Upper lobe of left lung (tissue), 4 donors: ENCODE measurements around the gene CCDC197.

ENCODE experiments used
- EP300 ChIP-seq, 4 donors: sonication (generic); formaldehyde crosslinking; IDR thresholded peaks; one replicate each; pipeline ENCODE4 v1.5.1; 2017; ENCODE audit warnings: antibody characterized with exemption in 4 of 4, control low read depth in 2 of 4
- POLR2A ChIP-seq, 4 donors: fragments of 450-650 bp; IDR thresholded peaks; one replicate each; pipeline ENCODE4 v1.5.1; 2016 to 2017; ENCODE audit warnings: antibody characterized with exemption in 4 of 4, mild to moderate bottlenecking in 2 of 4
- POLR2AphosphoS5 ChIP-seq, 2 donors: sonication (generic); formaldehyde crosslinking; IDR thresholded peaks; one replicate each; pipeline ENCODE4 v1.5.1; 2017; ENCODE audit warnings: antibody characterized with exemption in 2 of 2
- TF ChIP-seq, protein P1 (sequence below), 6 experiments: fragments of 450-650 bp in 4 of 6; fragments of 200-600 bp in 2 of 6; sonication (generic) in 2 of 6; IDR thresholded peaks; one replicate each; pipeline ENCODE4 v1.5.1; 2016 to 2019; ENCODE audit warnings: antibody characterized with exemption in 6 of 6

GRCh38 chr14:93960108-93960475, 37.0 kb upstream of the CCDC197 start:
- TF ChIP-seq, protein P1, sequence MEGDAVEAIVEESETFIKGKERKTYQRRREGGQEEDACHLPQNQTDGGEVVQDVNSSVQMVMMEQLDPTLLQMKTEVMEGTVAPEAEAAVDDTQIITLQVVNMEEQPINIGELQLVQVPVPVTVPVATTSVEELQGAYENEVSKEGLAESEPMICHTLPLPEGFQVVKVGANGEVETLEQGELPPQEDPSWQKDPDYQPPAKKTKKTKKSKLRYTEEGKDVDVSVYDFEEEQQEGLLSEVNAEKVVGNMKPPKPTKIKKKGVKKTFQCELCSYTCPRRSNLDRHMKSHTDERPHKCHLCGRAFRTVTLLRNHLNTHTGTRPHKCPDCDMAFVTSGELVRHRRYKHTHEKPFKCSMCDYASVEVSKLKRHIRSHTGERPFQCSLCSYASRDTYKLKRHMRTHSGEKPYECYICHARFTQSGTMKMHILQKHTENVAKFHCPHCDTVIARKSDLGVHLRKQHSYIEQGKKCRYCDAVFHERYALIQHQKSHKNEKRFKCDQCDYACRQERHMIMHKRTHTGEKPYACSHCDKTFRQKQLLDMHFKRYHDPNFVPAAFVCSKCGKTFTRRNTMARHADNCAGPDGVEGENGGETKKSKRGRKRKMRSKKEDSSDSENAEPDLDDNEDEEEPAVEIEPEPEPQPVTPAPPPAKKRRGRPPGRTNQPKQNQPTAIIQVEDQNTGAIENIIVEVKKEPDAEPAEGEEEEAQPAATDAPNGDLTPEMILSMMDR (IDR thresholded peaks at IDR 0.05): no peak
- TF ChIP-seq POLR2AphosphoS5 (IDR thresholded peaks at IDR 0.05) (no peak), EP300 (IDR thresholded peaks at IDR 0.05) (no peak), POLR2A (IDR thresholded peaks at IDR 0.05) (no peak)
